Measurements from ENCODE around the gene ITPRID1.
"Not testable (repeated sequence)": the region's sequence is repeated elsewhere in the genome, so short reads cannot be mapped to it uniquely, and the experiment has no call there.

ITPRID1 gene

GRCh38 chr7:31513790-31514189 is at the start of gene ITPRID1:
TSS of gene ITPRID1 (plus strand) at chr7:31514090. CDS start at chr7:31553025, 38,935 bp downstream.
- DNase-seq: no peak

- DNase-seq: no peak
Measured at GRCh38 chr7:31464601-31465000, 49.3 kb upstream of the ITPRID1 start.

GRCh38 chr7:31465285-31465684 is 48.6 kb upstream of the ITPRID1 start:
- no peak for DNase-seq

GRCh38 chr7:31466036-31466435 is 47.9 kb upstream of the ITPRID1 start:
- DNase-seq: no peak

- DNase-seq: not testable (repeated sequence)
Measured at GRCh38 chr7:31470883-31471282, 43.0 kb upstream of the ITPRID1 start.

- DNase-seq: no peak
Measured at GRCh38 chr7:31475368-31475767, 38.5 kb upstream of the ITPRID1 start.

- DNase-seq: no peak
Measured at GRCh38 chr7:31476073-31476745, 37.7 kb upstream of the ITPRID1 start.

- no peak for DNase-seq
Measured at GRCh38 chr7:31476941-31477677, 36.8 kb upstream of the ITPRID1 start.

- DNase-seq: no peak
Measured at GRCh38 chr7:31478018-31478417, 35.9 kb upstream of the ITPRID1 start.

GRCh38 chr7:31478721-31479120 is 35.2 kb upstream of the ITPRID1 start:
- no peak for DNase-seq

- no peak for DNase-seq
Measured at GRCh38 chr7:31487071-31487470, 26.8 kb upstream of the ITPRID1 start.

- no peak for DNase-seq
Measured at GRCh38 chr7:31487476-31487875, 26.4 kb upstream of the ITPRID1 start.

- peak; percentile 57 to 61 for DNase-seq
Measured at GRCh38 chr7:31488562-31489203, 25.2 kb upstream of the ITPRID1 start.

GRCh38 chr7:31490796-31491314 is 23.0 kb upstream of the ITPRID1 start:
- DNase-seq: no peak

- DNase-seq: no peak
Measured at GRCh38 chr7:31492086-31492485, 21.8 kb upstream of the ITPRID1 start.

- no peak for DNase-seq
Measured at GRCh38 chr7:31493714-31494181, 20.1 kb upstream of the ITPRID1 start.

- DNase-seq: no peak
Measured at GRCh38 chr7:31494421-31494820, 19.5 kb upstream of the ITPRID1 start.

GRCh38 chr7:31495653-31496052 is 18.2 kb upstream of the ITPRID1 start:
- DNase-seq: no peak

GRCh38 chr7:31497516-31497915 is 16.4 kb upstream of the ITPRID1 start:
- no peak for DNase-seq

GRCh38 chr7:31500656-31501055 is 13.2 kb upstream of the ITPRID1 start:
- DNase-seq: no peak

- DNase-seq: no peak
Measured at GRCh38 chr7:31508823-31509222, 5.1 kb upstream of the ITPRID1 start.

- DNase-seq: no peak
Measured at GRCh38 chr7:31512166-31512565, 1.7 kb upstream of the ITPRID1 start.

GRCh38 chr7:31516680-31517502 is 3.0 kb downstream of the ITPRID1 start:
- no peak for DNase-seq
